T-helper 9 cell (primary cell): ENCODE data around the gene CT47C1.
"Not testable (repeated sequence)": the region's sequence is repeated elsewhere in the genome, so short reads cannot be mapped to it uniquely, and the experiment has no call there.

Experiments
- DNase-seq: peaks from one replicate; pipeline ENCODE4 v3.0.0-alpha.2; 2020
- total RNA-seq, 2 donors: gene quantifications; one replicate each; lab custom pipeline; 2026; lab: John Stamatoyannopoulos, UW

CT47C1 gene
- total RNA-seq = 0 reads per million in 2 donors

- no peak for DNase-seq
Measured at GRCh38 chrX:119072744-119073143, at the start of gene CT47C1. Gene CT47C1 (plus strand): TSS chrX:119072993. CDS start chrX:119073226, 233 bp downstream.

DNA sequence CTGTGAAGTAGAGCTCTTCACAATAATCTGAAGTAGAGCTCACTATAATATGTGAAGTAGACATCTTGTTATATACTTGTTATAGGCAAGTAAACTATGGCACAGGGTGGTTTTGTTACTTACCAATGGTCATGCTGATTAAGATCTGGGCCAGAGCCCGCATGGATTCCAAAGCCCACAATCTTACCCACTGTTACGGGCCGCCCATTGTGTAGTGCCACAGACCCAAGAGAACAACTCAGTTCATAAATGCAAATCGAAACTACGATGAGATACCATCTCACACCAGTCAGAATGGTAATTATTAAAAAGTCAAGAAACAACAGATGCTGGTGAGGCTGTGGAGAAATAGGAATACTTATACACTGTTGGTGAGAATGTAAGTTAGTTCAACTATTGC is 46.9 kb upstream of the CT47C1 start:
- no peak for DNase-seq

GRCh38 chrX:119026344-119026743 is 46.4 kb upstream of the CT47C1 start:
- not testable (repeated sequence) for DNase-seq

DNA sequence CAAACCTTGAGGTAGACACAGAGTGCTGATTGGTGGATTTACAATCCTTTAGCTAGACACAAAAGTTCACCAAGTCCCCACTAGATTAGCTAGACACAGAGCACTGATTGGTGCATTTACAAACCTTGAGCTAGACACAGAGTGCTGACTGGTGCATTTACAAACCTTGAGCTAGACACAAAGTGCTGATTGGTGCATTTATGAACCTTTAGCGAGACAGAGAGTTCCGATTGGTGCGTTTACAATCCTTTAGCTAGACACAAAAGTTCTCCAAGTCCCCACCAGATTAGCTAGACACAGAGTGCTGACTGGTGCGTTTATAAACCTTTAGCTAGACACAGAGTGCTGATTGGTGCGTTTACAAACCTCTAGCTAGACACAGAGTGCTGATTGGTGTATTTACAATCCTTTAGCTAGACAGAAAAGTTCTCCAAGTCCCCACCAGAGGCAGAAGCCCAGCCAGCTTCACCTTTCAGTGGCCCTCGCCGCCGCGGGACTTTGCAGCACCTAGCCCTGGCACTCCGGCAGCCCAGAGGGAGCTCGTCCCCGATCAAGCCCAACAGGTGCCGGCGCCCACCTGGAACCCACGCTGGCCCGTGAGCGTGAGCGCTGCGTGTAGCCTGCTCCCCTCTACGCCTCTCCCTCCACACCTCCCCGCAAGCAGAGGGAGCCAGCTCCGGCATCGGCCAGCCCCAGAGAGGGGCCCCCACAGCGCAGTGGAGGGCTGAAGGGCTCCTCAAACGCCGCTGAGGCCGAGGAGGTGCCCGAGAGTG is 44.6 kb upstream of the CT47C1 start:
- DNase-seq = not testable (repeated sequence)

DNA sequence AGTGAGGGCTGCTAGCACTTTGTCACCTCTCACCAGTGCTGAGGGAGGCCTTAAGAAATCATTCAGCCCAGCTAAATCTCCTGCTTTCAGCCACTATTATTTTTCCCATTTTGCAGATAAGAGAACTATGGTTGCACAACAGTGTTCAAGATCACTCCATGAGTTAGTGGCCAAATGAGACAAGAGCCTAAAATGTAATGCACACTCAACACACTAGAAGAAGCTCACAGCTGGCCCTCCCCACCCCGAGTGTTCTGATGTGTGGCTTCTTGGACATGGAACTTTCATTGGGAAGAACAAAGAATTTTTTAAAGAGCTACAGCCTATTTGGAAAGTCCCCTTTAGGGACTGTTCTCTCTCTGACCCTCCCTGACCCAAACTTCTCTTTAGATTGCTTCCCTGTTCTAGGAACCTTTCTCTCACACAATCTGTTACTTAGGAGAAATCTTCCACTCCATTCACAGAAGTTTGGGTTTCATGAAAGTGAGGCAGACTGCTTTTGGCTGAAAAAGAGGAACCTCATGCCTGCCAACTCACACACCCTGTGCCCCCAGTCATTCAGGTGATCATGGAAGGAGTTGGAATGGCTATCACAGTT is 44.0 kb upstream of the CT47C1 start:
- DNase-seq = no peak

- DNase-seq = not testable (repeated sequence)
Measured at GRCh38 chrX:119029656-119030055, 43.1 kb upstream of the CT47C1 start.

GRCh38 chrX:119030990-119031389 is 41.8 kb upstream of the CT47C1 start:
- DNase-seq = no peak

DNA sequence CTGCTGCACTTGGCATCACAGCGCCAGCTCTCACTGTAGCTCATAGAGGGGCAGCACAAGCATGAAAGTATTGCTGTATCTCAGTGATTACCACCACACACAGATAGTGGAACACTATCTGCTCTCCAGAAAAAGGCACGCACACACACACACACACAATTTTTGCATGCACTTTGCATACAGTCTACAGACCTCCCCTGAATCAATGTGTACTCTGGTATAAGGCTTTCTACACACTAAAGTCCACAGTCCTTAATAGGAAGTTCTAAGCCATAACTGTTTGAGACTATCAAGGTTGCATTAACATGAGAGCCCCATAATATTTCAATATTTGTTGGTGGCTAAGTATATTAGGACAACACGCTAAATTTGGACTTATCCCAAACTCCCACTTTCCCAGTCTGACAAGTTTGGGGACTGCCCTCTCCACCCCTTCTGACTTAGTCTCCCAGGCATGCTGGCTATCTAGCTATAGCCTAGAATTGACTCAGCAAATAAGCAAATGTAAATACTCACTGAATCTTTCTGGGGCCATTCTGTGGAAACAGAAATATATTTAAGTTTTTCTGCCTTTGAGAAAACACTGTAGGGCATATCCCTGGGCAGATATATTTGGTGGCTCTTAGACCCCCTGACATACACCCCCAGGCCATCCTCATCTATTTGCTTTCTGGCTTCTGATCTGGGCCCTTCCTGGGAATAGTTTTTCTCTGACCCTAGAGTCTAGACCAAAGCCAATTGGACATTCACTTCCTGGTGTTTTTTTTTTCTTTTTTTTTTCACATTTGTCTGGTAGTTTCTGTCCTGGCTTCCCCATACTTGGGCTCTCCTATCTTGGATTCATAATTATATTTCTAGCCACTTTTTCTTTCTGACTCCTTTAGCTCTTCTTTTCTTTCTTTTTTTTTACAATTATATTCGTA is 36.4 kb upstream of the CT47C1 start:
- no peak for DNase-seq

DNA sequence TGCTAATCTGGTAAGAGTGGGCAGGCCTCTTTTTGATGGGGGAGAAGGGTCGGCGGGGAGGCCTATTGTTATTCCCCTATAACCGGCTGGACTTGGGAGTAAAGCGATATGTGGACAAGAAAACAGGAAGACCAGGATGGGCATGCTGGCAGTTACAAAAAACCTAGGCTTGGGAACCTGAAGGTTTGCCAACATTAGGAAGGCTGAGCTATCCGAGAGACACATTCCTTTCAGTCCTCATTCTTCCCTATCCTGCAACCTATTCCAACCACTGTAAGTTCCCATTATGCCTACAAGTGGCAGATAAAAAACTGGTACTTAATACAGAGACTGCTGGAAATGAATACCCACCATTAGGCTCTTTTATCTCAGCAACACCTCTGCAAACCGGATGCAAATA is 32.4 kb upstream of the CT47C1 start:
- DNase-seq = no peak

- DNase-seq = no peak
Measured at GRCh38 chrX:119041175-119041574, 31.6 kb upstream of the CT47C1 start.

- no peak for DNase-seq
Measured at GRCh38 chrX:119042040-119042439, 30.8 kb upstream of the CT47C1 start.

DNA sequence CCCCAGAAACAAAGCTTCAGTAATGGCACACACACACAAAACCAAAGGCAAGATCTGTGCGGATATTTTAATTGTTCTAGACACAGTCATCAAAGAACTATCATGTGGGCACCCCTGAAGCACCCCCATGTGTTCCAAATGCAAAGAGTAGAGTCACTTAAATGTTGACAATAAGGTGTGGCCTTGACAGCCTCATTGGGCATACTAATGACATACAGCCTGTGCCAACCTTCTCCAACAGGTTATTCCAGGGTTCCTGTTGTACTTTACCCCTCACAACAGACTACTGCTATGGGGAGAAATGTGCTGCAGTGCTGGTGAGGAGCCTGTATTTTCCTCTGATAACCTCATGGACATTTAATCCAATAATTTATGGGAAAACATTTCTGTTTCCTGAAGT is 29.8 kb upstream of the CT47C1 start:
- no peak for DNase-seq

GRCh38 chrX:119045884-119046283 is 26.9 kb upstream of the CT47C1 start:
- no peak for DNase-seq

- no peak for DNase-seq
Measured at GRCh38 chrX:119055687-119056086, 17.1 kb upstream of the CT47C1 start.

GRCh38 chrX:119062750-119063374 is 9.9 kb upstream of the CT47C1 start:
- no peak for DNase-seq

DNA sequence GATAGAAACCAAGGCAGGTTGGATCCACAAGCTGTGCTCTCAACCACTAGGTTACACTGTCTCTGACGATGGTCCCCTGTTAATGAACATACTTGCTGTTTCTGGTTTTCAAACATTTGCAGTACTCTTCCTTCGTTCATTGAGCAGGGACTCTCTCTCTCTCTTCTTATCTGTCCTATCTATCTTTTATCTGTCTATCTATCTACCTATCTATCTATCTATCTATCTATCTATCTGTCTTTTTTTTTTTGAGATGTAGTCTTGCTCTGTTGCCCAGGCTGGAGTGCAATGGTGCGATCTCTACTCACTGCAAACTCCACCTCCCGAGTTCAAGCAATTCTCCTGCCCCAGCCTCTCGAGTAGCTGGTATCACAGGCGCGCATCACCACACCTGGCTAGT is 9.4 kb upstream of the CT47C1 start:
- no peak for DNase-seq

DNA sequence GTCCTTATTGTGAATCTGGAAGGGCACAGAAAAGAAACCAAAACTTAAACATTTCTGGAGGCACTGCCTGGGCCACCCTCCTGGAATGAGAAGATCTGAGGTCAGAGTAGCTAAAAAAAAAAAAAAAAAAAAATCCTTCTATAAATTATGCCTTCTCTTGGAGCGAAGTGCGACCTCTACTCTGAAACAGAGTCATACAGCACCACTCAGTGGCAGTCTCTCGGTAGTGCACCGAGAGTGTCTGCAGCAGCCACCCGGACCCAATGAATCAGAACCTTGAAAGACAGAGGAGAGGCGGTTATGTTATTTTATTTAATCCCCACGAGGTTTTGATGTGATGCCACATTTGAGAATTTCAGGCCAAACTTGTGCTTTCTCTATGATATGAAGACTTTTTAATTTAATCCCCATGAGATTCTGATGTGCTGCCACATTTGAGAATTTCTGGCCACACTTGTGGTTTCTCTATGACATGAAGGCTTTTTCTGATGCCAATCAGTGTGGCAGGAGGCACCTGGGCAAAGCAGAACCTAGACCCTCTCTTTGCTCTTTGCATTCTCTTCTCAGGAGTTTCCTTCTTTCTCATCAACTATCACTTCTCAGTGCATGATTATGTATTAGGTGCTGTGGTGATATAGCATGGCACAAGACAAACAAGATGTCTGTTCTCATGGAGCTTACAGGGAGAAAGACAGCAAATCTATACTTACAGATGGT is 5.6 kb upstream of the CT47C1 start:
- DNase-seq = peak; percentile 3

DNA sequence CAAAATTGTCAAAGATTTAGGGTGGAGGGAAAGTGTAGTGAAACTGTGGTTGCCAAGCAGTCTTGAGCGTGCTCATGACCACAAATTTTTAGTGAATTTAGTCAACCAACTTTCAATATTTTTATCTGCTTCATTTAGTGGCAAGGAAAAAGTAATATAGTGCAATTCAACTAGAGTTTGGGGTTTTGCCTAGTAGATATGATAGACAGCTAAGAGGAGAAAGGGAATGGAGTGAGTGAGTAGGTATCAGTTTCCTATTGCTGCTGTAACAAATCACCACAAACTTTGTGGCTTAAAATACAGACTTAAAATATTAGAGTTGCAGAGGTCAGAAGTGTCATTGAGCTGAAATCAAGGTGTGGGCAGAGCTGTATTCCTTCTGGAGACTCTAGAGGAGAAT is 3.7 kb upstream of the CT47C1 start:
- DNase-seq = no peak

GRCh38 chrX:119069762-119070161 is 3.0 kb upstream of the CT47C1 start:
- no peak for DNase-seq

GRCh38 chrX:119071381-119071780 is 1.4 kb upstream of the CT47C1 start:
- DNase-seq = no peak

- no peak for DNase-seq
Measured at GRCh38 chrX:119073200-119073905, 560 bp downstream of the CT47C1 start.

GRCh38 chrX:119073911-119074310 is 1.1 kb downstream of the CT47C1 start:
- DNase-seq = no peak
